ENCODE measurements around the gene TRPM6. TPM values are rescaled to one million over a fixed set of nuclear protein-coding genes. Genes with fewer than 3 reads are reported as not detected.

The TRPM6 gene
- total and polyA plus RNA-seq, 2 donors (not counting 3 experiments of a cell fraction or from before 2014, with no cell fraction given), result 0.01 to 0.22 TPM

- Histone ChIP-seq H3K27me3 (ENCODE audit: control insufficient read depth in 2 of 2, insufficient read depth in 2 of 2, low read length in 2 of 2) (peaks cover 6 to 7% of the 10 kb centered on the region in 2 experiments), H3K4me1 (ENCODE audit: control insufficient read depth, extremely low read depth, insufficient read depth, low read length) (no peaks in the 10 kb centered on the region), H3K9me3 (replicated peaks; ENCODE audit: control insufficient read depth, insufficient read depth, low read length) (no peaks in the 10 kb centered on the region), H3K4me3 (replicated peaks in 1 of 3; ENCODE audit: insufficient read depth in 1 of 3, low read depth in 1 of 3, low read length in 3 of 3) (no peak overlapping the region), H3K9ac (replicated peaks; ENCODE audit: extremely low read depth, insufficient read depth, low read length) (no peak overlapping the region), H3K4me2 (ENCODE audit: insufficient read depth, low read length) (no peak overlapping the region), H2AFZ (ENCODE audit: low read depth, low read length) (no peak overlapping the region), H4K20me1 (replicated peaks; ENCODE audit: control insufficient read depth, extremely low read depth, insufficient read depth, low read length) (no peaks in the 10 kb centered on the region), H3K27ac (ENCODE audit: insufficient read depth, low read depth, low read length) (no peak overlapping the region), H3K79me2 (ENCODE audit: control insufficient read depth, insufficient read depth, low read length) (no peaks in the 10 kb centered on the region), H3K36me3 (ENCODE audit: control insufficient read depth in 2 of 2, extremely low read depth in 1 of 2, insufficient read depth in 2 of 2, low read length in 2 of 2) (no peaks in the 10 kb centered on the region), H3K9me1 (replicated peaks; ENCODE audit: control insufficient read depth, extremely low read depth, insufficient read depth, low read length) (no peaks in the 10 kb centered on the region)
- DNase-seq (ENCODE audit: low read depth, low spot score), result peak; percentile 44
- BruUV-seq (replicated peaks), result no TSS peak
- dilution Hi-C loops (cut with MboI; ENCODE audit: extremely low pct_ligation_motif_present, low sequenced_read_pairs), result no loop called here
- TF ChIP-seq MYC (IDR thresholded peaks at IDR 0.05; ENCODE audit: low read depth, low read length) (no peak), CTCF (IDR thresholded peaks at IDR 0.05; ENCODE audit: extremely low read depth in 1 of 2, insufficient read depth in 1 of 2, low read depth in 1 of 2, low read length in 2 of 2) (peak; percentile 43 to 65), POLR2A (IDR thresholded peaks at IDR 0.05; ENCODE audit: low read depth, low read length) (no peak), EZH2 (IDR thresholded peaks at IDR 0.05; ENCODE audit: borderline replicate concordance, low read depth, low read length, severe bottlenecking) (peak; percentile 21), GATA2 (IDR thresholded peaks at IDR 0.05; ENCODE audit: insufficient read depth, insufficient read length, low read depth, low read length) (no peak)
- ChIA-PET CTCF (interaction anchor here (0.5 to 2.2 kb wide), 6 partner anchors 9 to 1542 kb away, joined by 3 to 21 read pairs (median 4); no protein-coding TSS in a partner anchor), POLR2A (no interaction called here)
- intact Hi-C loops (cut with micrococcal nuclease), result loop anchor here (2.0 to 5.0 kb wide), 3 partner anchors 166 to 1542 kb away; no protein-coding TSS in a partner anchor
- no peak for FAIRE-seq
These were observed 144.7 kb downstream of the TRPM6 start for GRCh38 chr9:74742792-74743730.

All from endothelial cell of umbilical vein (primary cell).